GM12892 (cell line): ENCODE measurements around the gene COL19A1.

Experiments used
- DNase-seq: peaks from one replicate; pipeline ENCODE4 v3.0.0; 2011; ENCODE audit not compliant: insufficient read length
- FAIRE-seq: peaks from 2 replicates; lab custom pipeline; 2011; peaks lifted over from hg19 to GRCh38; lab: Jason Lieb, UNC
- POLR2A ChIP-seq: IDR thresholded peaks from 2 replicates; pipeline ENCODE4 v1.6.1; 2011; ENCODE audit warnings: low read depth, low read length, control low read depth
- POLR2AphosphoS5 ChIP-seq: IDR thresholded peaks from 2 replicates; pipeline ENCODE4 v1.6.1; 2011; ENCODE audit warnings: low read depth, low read length, control low read depth
- TAF1 ChIP-seq: IDR thresholded peaks from 2 replicates; pipeline ENCODE4 v1.6.1; 2011; ENCODE audit warnings: low read depth, mild to moderate bottlenecking, control low read depth, low read length, borderline replicate concordance

The COL19A1 gene

GRCh38 chr6:69841862-69842261, 24.5 kb upstream of the COL19A1 start:
- DNase-seq (no peak), FAIRE-seq (no peak)
- TF ChIP-seq TAF1 (no peak), POLR2AphosphoS5 (no peak), POLR2A (no peak)

GRCh38 chr6:69843189-69843588, 23.2 kb upstream of the COL19A1 start:
- no peak for DNase-seq
- TF ChIP-seq POLR2A (no peak), POLR2AphosphoS5 (no peak), TAF1 (no peak)
- FAIRE-seq: no peak

GRCh38 chr6:69846312-69846711, 20.0 kb upstream of the COL19A1 start:
- no peak for DNase-seq

GRCh38 chr6:69846770-69847491, 19.4 kb upstream of the COL19A1 start:
- TF ChIP-seq POLR2AphosphoS5: no peak
- no peak for TF ChIP-seq TAF1
- no peak for TF ChIP-seq POLR2A
- FAIRE-seq (no peak), DNase-seq (no peak)

More at GRCh38 chr6:69846312-69846711, 20.0 kb upstream of the COL19A1 start:
- TF ChIP-seq POLR2AphosphoS5 (no peak), POLR2A (no peak)
- FAIRE-seq: no peak

- FAIRE-seq (no peak), DNase-seq (no peak)
- no peak for TF ChIP-seq POLR2A
- TF ChIP-seq TAF1: no peak
- TF ChIP-seq POLR2AphosphoS5: no peak
Observed at GRCh38 chr6:69847492-69847788, 18.9 kb upstream of the COL19A1 start.

GRCh38 chr6:69848552-69848951, 17.8 kb upstream of the COL19A1 start:
- no peak for TF ChIP-seq TAF1
- no peak for TF ChIP-seq POLR2A
- no peak for TF ChIP-seq POLR2AphosphoS5
- DNase-seq (no peak), FAIRE-seq (no peak)

- FAIRE-seq (no peak), DNase-seq (no peak)
- TF ChIP-seq POLR2A (no peak), POLR2AphosphoS5 (no peak), TAF1 (no peak)
Observed at GRCh38 chr6:69852706-69853105, 13.7 kb upstream of the COL19A1 start.

- no peak for DNase-seq
- TF ChIP-seq POLR2AphosphoS5: no peak
- TF ChIP-seq POLR2A: no peak
- FAIRE-seq: no peak
Observed at GRCh38 chr6:69861986-69862385, 4.4 kb upstream of the COL19A1 start.

GRCh38 chr6:69863766-69864165, 2.6 kb upstream of the COL19A1 start:
- TF ChIP-seq POLR2A (no peak), POLR2AphosphoS5 (no peak), TAF1 (no peak)
- FAIRE-seq (no peak), DNase-seq (no peak)

GRCh38 chr6:69865126-69865525, 1.2 kb upstream of the COL19A1 start:
- DNase-seq (no peak), FAIRE-seq (no peak)
- TF ChIP-seq TAF1 (no peak), POLR2A (no peak), POLR2AphosphoS5 (no peak)

GRCh38 chr6:69866770-69867638, 648 bp downstream of the COL19A1 start:
- peak; percentile 44; the same call in 1 of the 2 replicates for TF ChIP-seq POLR2A
- TF ChIP-seq POLR2AphosphoS5: 0 out of 2 replicates have a peak, but pooled peaks have one; percentile 35
- TF ChIP-seq TAF1: 0 out of 2 replicates have a peak, but pooled peaks have one; percentile 37
- peak; percentile 94 for FAIRE-seq
- DNase-seq: peak; percentile 35

- no peak for FAIRE-seq
- TF ChIP-seq TAF1 (no peak), POLR2AphosphoS5 (no peak), POLR2A (no peak)
- DNase-seq: no peak
Observed at GRCh38 chr6:69867639-69867976, 1.3 kb downstream of the COL19A1 start.
